NCI-H2196 (cell line): Measurements from ENCODE around the gene LEF1.

Experiments
- DNase-seq: peaks from one replicate; lab custom pipeline; 2025; ENCODE audit not compliant: unreplicated experiment; lab: John Stamatoyannopoulos, UW

The LEF1 gene

DNA sequence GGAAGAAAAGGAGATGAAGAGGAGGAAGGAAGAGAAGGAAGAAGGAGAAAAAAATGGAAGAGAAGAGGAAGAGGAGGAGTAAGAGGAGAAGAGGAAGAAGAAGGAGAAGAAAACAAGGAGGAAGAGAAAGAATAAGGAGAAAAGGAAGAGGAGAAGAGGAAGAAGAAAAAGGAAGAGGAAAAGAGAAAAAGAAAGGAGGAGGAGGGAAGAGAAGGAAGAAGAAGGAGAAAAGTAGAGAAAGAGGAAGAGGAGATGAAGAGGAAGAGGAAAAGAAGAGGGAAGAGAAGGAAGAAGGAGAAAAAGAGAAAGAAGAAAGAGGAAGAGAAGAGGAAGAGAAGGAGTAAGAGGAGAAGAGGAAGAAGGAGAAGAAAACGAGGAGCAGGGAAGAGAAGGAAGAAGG, 11.8 kb upstream of the LEF1 start:
- DNase-seq = no peak

DNA sequence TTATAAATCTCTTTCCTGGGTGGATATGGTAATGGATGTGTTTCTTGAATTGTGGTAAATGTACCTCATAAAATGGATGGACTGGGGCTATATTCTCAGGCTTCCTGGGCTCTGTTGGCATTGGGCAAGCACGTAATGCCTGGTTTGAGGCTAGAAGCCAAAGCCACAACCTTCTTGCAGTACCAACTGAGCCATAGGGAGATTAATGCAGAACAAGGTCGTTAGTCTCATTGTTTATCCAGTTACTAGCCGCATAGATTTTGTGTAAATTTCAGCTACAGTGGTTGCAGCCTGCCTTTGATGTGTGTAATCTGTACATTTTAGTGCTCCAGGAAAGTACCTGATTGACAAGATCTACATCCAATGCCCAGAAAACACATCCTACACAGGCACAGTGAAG, 7.2 kb upstream of the LEF1 start:
- no peak for DNase-seq

DNA sequence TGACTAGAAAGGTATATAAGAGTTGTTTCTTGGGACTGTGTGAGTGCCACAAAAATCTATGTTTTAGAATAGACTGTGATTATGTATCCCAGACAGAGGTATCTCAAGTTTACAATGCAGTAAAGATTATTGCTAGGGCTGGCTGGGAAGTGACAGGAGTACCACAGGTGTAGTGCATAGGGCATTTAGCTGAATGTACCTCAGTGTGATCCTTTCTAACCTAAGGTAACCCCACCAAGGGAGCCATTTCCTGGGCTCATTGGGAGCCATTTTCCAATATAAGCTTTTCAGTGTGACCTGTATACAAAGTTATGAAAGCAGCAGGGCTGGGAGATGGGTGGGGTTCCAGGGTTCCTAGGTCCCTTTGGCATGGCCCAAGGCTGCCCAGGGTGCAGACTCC, 6.1 kb upstream of the LEF1 start:
- no peak for DNase-seq

DNA sequence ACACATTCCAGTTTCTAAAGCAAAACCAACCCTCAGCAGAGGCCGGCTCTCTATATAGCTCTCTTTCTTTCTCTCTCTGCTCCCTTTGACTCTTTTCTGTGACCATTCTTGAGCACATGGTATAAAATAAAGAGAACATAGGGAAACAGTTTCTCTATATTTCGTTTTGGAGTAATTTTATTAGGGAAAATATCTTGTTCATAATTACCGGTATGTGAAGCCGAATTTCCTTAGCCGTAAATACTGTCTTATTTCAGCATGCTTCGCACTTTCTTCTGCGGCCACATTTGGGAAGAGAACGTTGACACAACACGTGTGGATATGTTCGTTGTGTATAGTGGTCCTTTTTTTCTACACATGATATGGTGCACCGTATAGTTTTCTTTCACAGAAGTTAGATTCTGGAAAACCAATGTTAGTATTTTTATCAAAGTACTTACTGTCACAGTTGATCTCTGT, 4.9 kb upstream of the LEF1 start:
- DNase-seq = no peak

DNA sequence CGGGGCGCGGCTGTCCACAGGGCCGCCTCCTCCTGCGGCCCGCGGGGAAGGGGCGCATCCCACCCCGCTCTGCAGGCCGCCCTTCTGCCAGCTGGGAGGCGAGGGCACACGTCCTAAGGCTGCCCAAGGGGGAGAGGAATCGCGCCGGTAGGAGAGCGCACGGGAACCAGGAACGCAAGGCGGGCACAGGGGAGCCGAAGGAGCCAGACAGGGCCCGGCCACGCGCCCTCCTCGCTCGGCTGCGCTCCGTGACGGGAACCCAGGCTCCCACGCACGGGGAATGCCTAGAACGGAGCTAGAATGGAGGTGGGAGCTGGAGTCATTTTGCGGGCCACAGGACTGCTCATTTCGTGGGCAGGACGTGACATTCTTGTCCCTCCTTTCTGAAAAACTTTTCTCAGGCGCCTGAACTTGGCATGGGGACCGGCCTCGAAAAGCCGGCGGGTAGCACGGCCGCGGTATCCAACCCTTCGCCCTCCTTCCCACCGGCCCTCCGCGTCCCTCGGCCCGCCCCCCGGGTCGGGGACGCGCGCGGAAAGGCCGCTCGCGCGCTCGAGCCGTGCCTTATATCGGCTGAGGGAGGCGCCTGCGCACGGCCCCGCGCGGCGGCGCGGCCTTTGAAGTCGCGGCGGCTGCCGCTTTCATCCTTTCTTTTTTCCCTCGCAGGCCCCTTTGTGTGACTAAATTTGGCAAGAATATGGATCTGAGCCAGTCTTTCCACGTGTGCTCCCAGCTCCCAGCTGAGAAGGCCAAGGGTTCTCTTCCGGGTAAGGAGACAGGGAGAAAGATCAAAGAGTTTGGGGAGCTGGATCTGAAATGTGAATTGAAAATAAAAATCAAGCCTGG, 4.2 kb upstream of the LEF1 start:
- DNase-seq = peak; percentile 76

DNA sequence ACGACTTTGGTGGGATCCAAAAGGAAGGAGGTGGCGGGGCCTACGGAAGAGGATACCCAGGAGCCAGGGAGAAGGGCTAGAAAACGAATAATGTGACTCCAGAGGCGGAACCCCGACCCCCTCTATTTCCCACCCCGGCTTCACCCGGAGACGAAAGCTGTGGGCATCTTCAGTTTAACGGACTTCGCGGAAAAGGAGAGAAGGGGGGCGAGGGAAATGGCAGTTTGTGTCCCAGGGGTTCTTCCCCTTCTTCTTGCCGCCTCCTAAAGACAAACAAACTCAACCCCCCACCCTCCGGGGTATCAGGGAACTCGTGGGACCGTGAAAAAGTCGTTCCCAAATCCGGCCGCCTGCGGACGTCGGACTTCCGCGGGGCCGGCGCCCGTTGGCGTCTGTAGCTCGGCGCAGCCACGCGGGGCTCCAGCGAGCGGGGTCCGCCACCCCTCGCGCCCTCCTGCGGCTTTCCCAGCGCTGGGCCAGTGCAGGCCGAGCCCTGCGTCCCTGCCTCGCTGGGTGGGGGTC, 3.6 kb upstream of the LEF1 start:
- no peak for DNase-seq

DNA sequence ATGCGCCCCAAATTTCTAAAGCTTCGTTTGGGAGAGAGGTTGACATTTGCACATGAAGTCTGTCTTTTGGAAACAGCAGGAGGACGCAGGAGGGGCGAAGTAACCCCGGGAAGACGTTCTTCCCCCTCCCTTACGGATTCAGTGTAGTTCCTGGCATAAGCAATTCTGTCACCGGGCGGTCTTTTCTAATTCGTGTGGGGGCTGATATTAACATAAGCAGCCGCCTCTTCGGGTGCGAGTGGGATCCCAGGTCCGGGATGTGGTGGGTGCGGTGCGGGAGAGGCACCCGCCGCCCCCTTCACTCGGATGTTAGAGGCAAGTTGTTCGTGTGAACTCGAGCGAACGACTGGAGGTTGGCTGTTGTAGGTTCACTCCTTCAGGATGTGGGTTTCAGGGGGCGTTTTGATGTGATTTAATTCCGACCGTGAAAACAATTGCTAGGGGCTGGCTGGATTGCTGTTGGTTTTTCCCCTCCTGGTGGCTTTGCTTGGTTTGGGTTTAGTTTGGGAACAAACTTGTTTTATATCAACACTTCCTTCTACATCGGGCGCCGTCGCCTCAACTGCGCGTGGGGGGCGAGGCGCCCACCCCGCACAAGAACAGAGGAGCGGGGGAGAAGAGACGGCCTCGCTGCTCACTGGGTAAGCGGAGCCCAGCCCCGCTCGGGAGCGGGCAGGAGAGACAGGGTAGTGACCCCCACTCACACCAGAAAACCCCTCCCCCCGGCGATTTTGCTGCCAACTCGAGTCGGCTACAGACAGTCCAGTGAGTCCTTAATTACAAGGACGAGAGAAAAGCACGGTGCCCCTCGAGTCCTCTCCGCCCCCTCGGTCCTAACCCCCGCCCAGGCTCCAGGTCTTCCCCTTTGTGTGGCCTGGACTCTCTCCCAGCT, 2.9 kb upstream of the LEF1 start:
- no peak for DNase-seq

DNA sequence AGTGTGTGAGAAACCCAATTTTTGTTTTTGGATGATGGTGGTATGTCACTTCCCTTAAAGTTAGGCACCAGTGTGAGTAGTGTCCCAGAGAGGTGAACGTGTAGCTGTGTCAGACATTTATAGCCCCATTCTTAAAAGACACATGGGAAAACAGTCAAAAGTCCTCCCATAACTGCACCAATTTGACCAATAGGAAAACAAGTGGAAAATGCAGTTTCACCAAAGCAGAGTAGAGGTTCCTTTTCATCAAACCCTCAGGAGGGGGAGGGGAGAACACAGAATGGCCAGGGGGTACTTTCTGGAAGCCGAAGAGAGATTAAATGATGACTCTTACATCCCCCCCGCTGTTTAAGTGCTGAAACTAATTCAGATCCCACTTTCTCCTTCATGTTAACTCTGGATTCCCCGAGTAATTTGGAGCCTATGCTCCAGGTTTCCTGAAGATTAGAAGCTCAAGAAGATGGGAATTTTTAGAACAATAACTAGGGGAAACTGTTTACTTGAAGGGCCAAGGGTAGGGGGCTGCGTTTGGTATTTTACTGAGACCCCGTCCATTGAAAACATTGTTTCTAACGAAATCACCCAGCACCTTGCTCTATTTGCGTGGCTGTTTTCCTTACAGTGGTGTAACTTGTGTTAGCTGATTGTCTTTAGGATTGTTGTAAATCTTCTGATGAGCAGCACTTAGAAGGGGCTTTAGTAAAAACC, 2.1 kb upstream of the LEF1 start:
- DNase-seq = no peak

DNA sequence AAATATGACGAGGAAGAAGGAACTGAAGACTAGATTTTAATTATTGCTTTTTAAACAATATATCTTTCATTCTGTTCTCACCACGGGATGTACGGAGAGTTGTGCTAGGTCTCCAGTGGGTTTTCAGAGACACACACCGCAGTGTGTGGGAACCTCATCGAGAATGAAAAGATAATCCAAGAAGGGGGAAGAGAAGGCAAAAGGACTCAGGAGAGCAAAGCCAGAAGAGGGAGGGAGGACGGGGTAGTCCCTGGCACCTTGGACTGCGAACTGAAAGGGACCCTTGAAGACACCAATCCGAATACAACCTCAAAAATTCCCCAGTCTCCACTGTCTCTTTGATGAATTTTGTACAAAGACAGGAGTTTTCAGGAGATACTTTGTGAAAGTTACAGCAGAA, 932 bp upstream of the LEF1 start:
- DNase-seq = no peak

DNA sequence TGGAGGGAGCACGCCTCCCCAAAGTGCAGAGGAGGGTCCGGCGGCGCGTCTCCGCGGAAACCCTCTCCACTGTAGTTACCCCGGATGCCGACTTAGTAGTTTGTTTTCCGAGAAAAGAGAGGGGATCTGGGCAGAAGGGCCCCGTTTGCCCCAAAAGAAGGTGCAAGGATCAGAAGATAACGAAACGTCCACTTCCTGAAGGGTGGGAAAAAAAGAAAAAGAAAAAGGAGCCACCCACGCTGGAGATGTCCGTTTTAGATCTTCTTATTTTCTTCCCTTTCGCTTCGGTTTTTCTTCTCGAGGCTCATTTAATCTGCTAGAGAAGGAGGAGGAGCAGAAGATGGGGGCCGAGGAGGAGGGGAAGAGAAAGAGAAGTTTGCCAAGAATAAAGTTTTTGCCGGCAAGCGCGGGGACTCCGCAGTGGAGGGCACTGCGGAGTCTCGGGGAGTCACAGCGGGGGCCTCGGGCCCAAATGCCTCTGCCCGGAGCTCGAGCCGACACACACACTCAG, 517 bp downstream of the LEF1 start:
- no peak for DNase-seq

DNA sequence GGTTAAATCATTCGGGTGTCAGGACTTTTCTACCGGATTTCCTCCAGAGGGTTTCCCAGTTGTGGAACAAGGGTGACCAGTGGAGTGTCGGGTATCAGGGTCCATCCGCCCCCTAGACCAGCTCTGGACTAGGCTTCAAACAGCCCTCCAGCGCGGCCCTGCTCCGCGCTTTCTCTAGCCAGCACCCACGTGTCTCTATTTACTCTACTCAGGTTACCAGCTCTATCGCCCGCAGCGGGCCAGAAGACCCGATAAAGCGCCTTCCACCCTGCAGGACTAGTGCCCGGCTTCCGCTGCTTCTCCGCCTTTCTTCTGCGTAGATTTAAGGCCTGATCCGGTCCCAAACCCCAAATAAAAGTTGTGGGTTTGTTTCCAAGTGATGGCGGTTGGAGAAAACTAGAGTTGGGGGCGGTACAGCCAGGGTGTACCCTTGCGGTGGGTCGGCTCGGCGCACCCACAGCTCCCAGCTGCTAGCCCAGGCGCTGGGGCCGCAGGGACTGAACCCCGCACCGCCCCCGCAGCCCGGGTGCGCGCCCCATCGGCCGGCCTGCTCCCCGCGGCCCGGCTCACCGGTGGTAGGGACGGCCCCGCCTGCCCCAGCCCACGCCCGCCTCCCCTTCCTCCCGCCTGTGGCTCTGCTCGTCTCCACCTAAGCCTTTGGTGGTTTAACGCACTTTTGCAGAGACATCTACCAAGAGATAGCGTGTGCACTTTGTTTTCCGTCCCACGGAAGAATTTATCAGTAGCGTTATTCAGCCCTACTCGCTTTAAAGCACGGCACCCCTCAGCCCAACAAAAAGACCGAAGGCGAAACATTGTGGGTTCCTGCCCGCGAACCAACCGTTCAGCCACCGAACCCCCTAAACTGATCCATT, 2.1 kb downstream of the LEF1 start:
- DNase-seq = no peak

DNA sequence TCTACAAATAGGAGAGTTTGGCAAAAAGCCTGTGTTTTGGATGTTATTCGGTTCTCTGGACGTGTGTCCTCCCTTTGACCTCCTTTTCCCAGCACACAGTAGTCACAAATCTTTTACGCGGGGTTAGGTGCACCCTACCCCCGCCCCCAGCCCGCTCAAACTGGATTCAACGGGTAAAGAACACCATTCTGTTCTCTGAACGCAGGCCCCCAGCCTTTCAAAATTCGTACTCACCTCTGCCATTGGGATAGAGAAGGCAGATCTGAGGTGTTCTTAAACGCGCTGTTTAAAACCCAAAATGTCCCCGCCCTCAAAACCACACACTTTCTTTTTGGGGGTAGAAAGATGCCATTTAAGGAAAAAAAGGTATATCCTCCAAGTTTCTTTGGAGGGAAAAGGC, 2.7 kb downstream of the LEF1 start:
- no peak for DNase-seq

DNA sequence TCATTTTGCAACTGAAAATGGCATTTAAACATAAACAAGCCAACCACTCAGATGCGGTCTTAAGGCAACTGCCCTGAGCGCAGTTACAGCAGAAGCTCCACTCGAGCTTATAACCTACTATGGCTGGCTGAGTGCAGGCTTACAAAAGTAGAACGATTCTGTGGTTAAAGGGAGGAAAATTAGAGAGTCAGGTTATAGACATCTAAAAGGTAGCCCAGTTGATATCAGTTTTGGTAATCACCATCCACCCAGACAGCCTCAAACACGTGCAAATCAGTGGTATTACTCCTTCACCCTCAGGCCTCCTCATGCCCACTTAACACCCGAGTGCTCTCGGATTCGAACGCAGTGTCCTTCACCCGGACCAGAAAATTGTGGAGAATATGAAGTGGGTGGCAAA, 3.1 kb downstream of the LEF1 start:
- DNase-seq = no peak

DNA sequence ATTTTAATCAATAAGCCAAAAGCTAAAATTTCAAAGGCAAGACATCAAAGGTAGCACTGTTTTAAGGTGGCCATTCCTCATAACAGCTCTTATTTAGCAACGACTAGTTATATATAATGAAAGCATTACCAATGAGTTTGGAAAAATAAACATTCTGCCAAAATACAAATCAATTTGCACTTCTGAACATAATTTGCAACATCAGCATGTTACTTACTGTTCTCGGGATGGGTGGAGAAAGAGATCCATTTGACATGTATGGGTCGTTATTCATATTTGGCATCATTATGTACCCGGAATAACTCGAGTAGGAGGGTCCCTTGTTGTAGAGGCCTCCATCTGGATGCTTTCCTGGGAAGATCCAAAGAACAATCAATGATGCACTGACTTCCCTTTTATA, 5.4 kb downstream of the LEF1 start:
- DNase-seq = no peak

DNA sequence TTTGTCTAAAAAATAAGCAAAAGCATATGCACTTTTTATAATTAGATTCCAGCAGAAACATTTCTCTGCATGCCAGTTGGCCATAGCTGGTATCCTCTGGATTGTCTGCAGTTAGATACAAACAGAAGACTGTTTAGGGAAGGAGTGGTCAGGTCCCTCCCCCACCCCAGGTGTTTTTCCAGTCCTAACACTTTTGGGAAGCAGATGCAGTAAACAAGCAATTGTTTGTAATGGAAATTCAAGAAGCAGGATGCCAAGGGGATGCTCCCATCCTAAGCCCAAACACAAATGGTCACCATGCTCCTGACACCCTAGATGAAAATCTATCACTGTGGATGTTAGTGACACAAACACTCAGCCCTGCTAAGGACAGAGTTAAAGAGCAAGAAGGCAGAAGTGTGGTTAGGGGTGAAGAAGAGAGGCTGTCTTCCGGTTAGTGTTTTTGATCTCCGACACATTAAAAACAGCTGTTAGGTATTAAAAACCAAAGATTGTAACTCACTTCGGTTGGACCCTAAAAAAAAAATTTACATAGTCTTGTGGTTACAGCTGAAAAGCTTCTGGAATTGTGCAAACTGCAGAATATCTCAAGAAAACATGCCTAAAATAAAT, 7.9 kb downstream of the LEF1 start:
- DNase-seq = no peak

DNA sequence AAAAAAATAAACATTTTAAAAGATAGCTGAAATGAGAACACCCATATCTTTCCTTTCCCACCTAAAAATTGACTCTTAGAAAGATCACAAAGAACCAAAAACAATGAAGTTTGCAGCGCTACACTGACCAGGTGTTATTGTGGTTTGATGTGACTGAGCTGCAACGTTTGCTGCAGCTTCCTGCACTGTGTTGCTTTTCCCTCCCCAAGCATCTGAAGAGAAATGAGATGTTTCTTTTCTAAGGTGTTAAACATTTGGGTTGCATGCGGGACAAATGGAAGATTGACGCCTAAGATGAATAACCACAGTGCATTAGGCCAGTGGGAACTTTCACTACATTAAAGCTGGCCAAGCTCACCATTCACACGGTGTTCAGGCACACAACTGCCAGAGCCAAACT, 8.9 kb downstream of the LEF1 start:
- no peak for DNase-seq

DNA sequence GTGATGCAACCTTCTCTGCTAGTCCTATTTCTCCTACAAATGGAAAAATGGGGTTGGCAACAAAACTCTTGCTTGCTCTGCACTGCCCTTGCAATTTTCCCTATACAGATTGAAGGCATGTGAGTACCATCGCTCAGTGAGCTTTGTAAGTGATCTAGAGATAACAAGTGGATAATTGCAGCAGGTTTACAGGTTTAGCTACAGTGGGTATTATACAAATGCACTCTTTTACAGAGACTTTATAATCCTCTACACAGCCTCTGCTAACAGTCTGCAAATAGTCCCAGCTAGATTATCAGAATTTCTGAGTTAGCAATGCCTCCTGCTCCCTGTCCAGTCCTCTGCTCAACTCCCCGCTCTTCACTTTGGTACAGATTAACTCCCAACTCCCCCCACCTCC, 11.1 kb downstream of the LEF1 start:
- DNase-seq = no peak

DNA sequence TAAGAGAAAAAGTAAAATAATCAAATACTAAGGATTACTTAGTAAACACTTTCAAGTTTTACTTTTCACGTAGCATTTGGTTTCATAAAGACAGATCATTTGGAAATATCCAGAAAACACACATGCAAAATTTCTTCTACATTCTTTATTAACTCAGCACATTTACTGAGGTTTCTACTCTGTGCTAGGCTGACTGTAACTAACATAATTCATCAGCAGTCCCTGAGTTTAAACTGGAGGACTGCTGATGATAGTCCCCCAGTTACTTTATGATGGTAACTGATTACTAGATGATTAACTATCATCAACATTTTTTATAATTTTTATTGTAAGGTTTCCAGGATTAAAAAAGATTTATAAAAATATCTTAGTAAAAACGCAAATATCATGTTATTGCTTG, 12.3 kb downstream of the LEF1 start:
- no peak for DNase-seq

DNA sequence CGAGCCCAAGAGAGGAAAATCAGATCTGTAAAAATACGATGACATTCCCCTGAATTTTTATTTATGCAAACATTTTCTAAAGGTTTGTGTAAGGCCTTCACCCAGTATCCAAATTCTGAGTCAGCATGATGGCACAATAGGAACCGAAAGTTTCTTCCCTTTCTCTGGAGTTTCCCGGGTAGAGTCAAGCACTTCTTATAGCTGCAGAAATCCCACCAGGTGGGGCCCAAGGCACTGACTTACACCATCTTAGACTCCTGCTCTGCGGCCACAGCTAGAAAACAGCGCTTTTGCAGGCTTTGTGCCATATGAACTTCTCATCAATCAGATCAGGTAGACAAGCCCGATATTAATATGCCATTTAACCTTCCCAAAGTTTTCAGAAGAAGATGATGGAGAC, 13.4 kb downstream of the LEF1 start:
- DNase-seq = no peak

DNA sequence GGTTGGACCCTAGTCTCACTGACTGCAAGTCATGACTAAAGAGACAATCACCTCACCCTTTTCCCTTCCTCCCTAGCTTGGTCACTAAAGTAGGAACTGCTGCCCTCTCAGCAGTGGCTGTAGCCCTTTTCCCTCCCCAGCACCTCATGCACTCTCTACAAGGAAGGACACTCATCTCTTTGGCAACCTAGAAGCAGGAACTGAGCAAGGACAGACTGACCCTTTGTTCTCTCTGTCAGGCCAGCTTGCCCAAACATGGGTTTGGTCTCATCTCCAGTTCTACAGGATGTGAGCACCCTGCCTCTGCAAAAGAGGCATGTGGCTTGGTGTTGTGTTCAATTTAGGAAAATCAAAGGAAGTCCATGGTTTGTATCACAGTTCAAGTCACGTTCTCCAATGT, 15.8 kb downstream of the LEF1 start:
- no peak for DNase-seq
